SU-DHL-6 (cell line): ENCODE measurements around the gene GRSF1.

Source experiments
- CTCF ChIP-seq: fragments of 200-600 bp; sonication (generic); IDR thresholded peaks from one replicate; pipeline ENCODE4 v1.5.1; 2017; ENCODE audit warnings: antibody characterized with exemption, mild to moderate bottlenecking, low read length, moderate library complexity; ENCODE audit not compliant: insufficient read depth, poor library complexity, severe bottlenecking
- EZH2phosphoT487 ChIP-seq: fragments of 200-600 bp; sonication (generic), shearing (Covaris generic); conservative IDR thresholded peaks from 2 replicates; pipeline ENCODE4 v1.6.1; 2018; ENCODE audit warnings: mild to moderate bottlenecking, antibody characterized with exemption, low read length, moderate library complexity, mixed read lengths

DNA sequence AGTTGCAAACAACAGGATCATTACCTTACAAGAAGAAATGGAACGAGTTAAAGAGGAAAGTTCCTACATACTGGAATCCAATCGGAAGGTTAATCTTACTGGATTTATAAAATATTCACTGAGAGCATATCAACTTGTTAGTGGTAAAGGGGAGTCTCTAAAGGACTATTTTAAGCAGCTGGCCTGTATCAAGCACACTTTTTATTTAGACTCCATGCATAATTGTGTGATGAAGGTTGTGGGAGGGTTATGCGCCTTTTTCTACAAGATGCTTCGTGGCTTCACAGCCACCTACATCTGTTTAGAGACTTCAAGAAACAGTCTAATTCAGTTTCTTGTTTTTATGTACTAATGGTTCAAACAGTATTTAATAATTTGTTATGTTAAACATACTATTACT is 56.6 kb downstream of the GRSF1 start:
- TF ChIP-seq CTCF: no peak
- no peak for TF ChIP-seq EZH2phosphoT487
